KMS-11 (cell line): ENCODE results near the gene TCF19.

Experiments
- H2AFZ ChIP-seq: fragments of 200-600 bp; sonication (generic); 2 replicates; pipeline ENCODE4 v1.6.1; 2016; ENCODE audit warnings: antibody characterized with exemption, mixed run types, low read depth
- H3K27ac ChIP-seq: fragments of 200-600 bp; sonication (generic); 2 replicates; pipeline ENCODE4 v1.6.1; 2016; ENCODE audit warnings: mild to moderate bottlenecking, mixed run types
- H3K27me3 ChIP-seq: fragments of 200-600 bp; sonication (generic); 2 replicates; pipeline ENCODE4 v1.6.1; 2017; ENCODE audit warnings: mild to moderate bottlenecking, low read depth, mixed run types, moderate library complexity; ENCODE audit not compliant: insufficient read depth
- H3K36me3 ChIP-seq: fragments of 200-600 bp; sonication (generic); 2 replicates; pipeline ENCODE4 v1.6.1; 2017; ENCODE audit warnings: mild to moderate bottlenecking, mixed run types; ENCODE audit not compliant: insufficient read depth
- H3K4me1 ChIP-seq: fragments of 200-600 bp; sonication (generic); 2 replicates; pipeline ENCODE4 v1.6.1; 2016; ENCODE audit warnings: mild to moderate bottlenecking, low read depth, mixed run types; ENCODE audit not compliant: poor library complexity, severe bottlenecking
- H3K4me2 ChIP-seq: fragments of 200-600 bp; sonication (generic); 2 replicates; pipeline ENCODE4 v1.7.0; 2016; ENCODE audit warnings: mild to moderate bottlenecking, mixed run types
- H3K4me3 ChIP-seq: fragments of 200-600 bp; sonication (generic); IDR thresholded peaks from 2 replicates; pipeline ENCODE4 v1.6.1; 2017; ENCODE audit warnings: low read depth, low read length, mixed read lengths; ENCODE audit not compliant: insufficient read depth
- H3K79me2 ChIP-seq: fragments of 200-600 bp; sonication (generic); 2 replicates; pipeline ENCODE4 v1.6.1; 2016; ENCODE audit warnings: low read depth, mixed run types; ENCODE audit not compliant: insufficient read depth
- H3K9ac ChIP-seq: fragments of 200-600 bp; sonication (generic); 2 replicates; pipeline ENCODE4 v1.6.1; 2016; ENCODE audit warnings: mild to moderate bottlenecking, mixed run types
- H4K20me1 ChIP-seq: fragments of 200-600 bp; sonication (generic); 2 replicates; pipeline ENCODE4 v1.6.1; 2016; ENCODE audit warnings: mild to moderate bottlenecking, mixed run types; ENCODE audit not compliant: insufficient read depth
- TF ChIP-seq, protein P1 (sequence below): fragments of 200-600 bp; sonication (generic); conservative IDR thresholded peaks from 2 replicates; pipeline ENCODE4 v1.6.1; 2017; ENCODE audit warnings: low read depth, mild to moderate bottlenecking, antibody characterized with exemption, low read length, moderate library complexity, mixed read lengths

Gene TCF19

DNA sequence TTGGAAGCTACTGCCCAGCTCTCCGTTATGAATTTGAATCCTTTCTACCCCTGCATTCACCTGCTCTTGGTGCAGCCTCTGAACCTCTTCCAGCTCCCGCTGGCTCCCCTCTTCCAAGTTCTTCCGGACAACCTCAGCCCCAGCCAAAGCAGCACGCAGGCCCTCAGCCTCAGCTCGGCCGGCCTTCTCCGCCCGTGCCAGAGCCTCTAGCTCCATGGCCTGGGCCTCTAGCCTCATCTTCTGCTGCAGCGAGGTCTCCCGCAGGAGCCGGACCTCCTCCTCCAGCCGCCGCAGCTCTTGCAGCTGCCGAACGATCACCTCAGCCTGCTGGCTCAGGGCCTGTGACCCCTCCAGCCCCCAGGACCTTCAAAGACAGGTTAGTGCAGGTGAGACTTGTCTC, 4.0 kb upstream of the TCF19 start:
- H2AFZ ChIP-seq: no peak overlapping the region

DNA sequence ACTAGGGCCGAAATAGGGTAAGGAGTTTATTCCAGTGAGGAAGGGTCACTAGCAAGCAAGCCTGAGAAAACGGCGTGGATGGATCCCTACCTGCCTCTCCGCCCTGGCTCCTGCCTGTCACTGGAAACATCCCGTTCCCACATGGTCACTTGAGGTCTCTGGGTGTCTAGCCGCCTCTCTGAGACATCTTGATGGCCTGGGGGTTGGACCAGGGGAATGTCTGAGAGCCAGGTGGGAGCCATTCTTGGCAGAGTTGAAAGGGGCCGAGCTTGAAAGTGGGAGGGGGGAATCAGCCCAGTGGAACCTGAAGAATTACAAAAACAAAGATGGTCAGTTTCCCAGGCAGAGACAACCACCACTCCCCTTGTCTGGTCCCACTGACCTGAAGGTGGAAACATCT, 1.7 kb upstream of the TCF19 start:
- no peak overlapping the region for H2AFZ ChIP-seq
- no peak overlapping the region for H3K9ac ChIP-seq
- H3K4me1 ChIP-seq: peaks cover 23% of the 10 kb centered on the region
- H3K79me2 ChIP-seq: peaks cover 4% of the 10 kb centered on the region; the same call in 1 of the 2 replicates
- H3K4me3 ChIP-seq: no peak overlapping the region
- H4K20me1 ChIP-seq: no peaks in the 10 kb centered on the region
- no peak overlapping the region for H3K27ac ChIP-seq
- TF ChIP-seq, protein P1, sequence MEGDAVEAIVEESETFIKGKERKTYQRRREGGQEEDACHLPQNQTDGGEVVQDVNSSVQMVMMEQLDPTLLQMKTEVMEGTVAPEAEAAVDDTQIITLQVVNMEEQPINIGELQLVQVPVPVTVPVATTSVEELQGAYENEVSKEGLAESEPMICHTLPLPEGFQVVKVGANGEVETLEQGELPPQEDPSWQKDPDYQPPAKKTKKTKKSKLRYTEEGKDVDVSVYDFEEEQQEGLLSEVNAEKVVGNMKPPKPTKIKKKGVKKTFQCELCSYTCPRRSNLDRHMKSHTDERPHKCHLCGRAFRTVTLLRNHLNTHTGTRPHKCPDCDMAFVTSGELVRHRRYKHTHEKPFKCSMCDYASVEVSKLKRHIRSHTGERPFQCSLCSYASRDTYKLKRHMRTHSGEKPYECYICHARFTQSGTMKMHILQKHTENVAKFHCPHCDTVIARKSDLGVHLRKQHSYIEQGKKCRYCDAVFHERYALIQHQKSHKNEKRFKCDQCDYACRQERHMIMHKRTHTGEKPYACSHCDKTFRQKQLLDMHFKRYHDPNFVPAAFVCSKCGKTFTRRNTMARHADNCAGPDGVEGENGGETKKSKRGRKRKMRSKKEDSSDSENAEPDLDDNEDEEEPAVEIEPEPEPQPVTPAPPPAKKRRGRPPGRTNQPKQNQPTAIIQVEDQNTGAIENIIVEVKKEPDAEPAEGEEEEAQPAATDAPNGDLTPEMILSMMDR: no peak
- H3K4me2 ChIP-seq: no peak overlapping the region
- H3K27me3 ChIP-seq: no peaks in the 10 kb centered on the region
- H3K36me3 ChIP-seq: no peaks in the 10 kb centered on the region

More for the DNA sequence above, 4.0 kb upstream of the TCF19 start:
- Histone ChIP-seq H3K4me3 (no peak overlapping the region), H3K9ac (no peak overlapping the region), H3K79me2 (peaks cover 4% of the 10 kb centered on the region; the same call in 1 of the 2 replicates), H3K36me3 (no peaks in the 10 kb centered on the region), H3K27me3 (no peaks in the 10 kb centered on the region), H4K20me1 (no peaks in the 10 kb centered on the region), H3K27ac (no peak overlapping the region), H3K4me2 (no peak overlapping the region), H3K4me1 (peaks cover 10% of the 10 kb centered on the region)
- TF ChIP-seq, protein P1: no peak

DNA sequence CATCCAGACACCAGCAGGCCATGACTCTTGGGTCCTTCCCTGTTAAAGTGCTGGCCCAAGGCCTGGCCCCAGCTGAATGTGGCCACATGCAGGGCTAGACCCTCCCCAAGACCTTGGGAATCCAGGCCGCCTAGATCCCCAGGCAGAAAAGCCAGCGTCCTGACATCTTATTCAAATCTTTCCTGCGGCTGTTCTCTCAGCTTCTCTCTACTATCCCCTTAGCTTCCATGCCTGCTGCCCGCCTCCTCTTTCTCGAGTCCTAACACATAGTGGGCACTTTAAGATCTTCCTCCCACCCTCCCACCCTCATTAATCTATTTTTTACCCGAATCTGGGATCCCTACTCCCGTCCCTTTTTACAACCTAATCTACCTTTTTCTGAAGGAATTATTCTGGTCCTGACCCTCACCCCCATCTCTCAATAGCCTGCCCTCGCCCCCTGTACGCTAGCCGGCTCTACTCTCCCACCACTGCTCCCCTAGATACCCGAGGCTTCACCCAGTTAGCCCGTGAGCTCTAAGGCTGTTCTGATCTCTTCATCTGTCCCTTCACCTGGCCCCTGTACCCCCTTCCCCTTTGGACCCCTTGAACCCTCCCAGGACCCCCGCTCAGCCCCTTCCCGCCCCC, 763 bp upstream of the TCF19 start, which contains the start of gene CCHCR1:
Gene CCHCR1 (minus strand): TSS at position 290 of the 627 bp plus-strand sequence. CDS start 202 bp downstream, at position 88.
- Histone ChIP-seq H2AFZ (peak within 1 kb of the TSS; percentile 70), H3K4me2 (peak within 1 kb of the TSS; percentile 87; the same call in 1 of the 2 replicates), H3K27me3 (no peaks in the 10 kb centered on the region), H3K4me1 (peaks cover 25% of the 10 kb centered on the region), H3K79me2 (peaks cover 4% of the 10 kb centered on the region; the same call in 1 of the 2 replicates), H3K9ac (peak within 1 kb of the TSS; percentile 30; the same call in 1 of the 2 replicates), H3K4me3 (no peak within 1 kb of the TSS), H3K36me3 (no peaks in the 10 kb centered on the region), H3K27ac (no peak within 1 kb of the TSS), H4K20me1 (no peaks in the 10 kb centered on the region)
- TF ChIP-seq, protein P1: no peak

DNA sequence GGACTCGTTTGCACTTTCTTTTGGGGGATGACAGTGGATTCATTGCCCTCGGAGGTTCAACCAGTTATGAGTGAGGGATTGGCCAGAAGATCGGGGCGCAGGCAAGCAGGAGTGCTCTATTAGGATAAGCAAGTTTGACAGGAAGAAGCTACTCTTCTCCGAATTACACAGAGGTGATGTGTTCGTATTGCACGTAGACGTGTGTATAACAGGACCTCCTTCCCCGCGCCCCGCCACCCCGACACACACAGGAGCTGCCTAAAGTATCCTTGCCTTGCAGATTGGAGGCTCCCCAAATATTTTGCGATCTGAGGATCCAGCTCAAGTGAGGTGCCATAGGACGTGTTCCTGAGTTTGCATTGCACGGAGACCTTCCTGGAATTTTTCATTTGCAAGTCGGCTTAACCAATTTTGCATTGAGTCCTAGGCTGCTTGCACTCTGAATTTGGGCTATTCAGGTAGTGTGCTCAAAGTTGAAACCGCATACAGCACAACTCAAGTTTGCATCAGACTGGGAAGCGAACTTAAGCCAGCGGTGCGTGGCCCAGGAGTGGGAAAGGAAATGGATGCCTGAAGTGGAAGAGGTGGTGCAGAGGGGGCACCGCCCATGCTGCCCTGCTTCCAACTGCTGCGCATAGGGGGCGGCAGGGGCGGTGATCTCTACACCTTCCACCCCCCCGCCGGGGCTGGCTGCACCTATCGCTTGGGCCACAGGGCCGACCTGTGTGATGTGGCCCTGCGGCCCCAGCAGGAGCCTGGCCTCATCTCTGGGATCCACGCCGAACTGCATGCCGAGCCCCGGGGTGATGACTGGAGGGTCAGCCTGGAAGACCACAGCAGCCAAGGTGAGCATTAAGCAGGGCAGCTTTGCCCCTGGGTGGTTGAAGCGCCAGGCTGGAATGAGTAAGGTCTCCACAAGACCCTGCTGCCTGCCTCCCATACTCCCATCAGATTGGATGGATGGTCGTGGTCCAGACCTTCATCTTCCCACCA, 770 bp downstream of the TCF19 start:
- peak overlapping the region; percentile 30; the same call in 1 of the 2 replicates for H3K9ac ChIP-seq

More for the DNA sequence above, 770 bp downstream of the TCF19 start:
- Histone ChIP-seq H3K27me3 (no peaks in the 10 kb centered on the region), H3K4me1 (peaks cover 40% of the 10 kb centered on the region), H2AFZ (peak overlapping the region; percentile 70), H3K4me2 (peak overlapping the region; percentile 87), H3K27ac (no peak overlapping the region), H3K36me3 (no peaks in the 10 kb centered on the region), H4K20me1 (no peaks in the 10 kb centered on the region), H3K4me3 (no peak overlapping the region), H3K79me2 (peaks cover 4% of the 10 kb centered on the region; the same call in 1 of the 2 replicates)
- TF ChIP-seq, protein P1: no peak
